ENCODE results near the gene CLIP2.
A peak's percentile ranks its signal among the peaks of the same experiment; 100 is the strongest.

CLIP2 gene

DNA sequence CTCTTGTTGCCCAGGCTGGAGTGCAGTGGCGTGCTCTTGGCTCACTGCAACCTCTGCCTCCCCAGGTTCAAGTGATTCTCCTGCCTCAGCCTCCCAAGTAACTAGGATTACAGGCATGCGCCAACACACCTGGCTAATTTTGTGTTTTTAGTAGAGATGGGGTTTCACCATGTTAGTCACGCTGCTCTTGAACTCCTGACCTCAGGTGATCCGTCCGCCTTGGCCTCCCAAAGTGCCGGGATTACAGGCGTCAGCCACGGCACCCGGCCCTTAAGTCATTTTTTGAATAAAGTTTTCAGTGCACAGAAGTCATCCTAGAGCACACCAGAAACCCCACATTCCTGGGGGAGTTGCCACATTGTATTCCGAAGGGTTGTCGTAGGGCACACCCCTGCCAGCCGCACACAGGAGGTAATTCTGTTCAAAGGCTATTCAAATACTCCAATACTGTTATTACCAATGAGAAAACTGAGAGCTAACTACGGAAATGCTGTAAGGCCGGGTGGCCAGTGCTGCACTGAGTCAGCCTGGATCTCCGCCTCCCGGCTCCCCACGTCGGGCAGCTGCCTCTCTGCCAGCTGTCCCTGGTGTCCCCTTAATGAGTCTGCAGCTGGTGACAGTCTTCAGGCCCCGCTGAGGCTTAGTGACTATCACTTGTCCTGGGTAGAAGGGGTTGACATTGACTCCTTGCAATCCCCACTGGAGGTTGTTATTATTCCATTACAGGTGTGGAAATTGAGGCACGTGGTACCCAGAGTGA, 26.4 kb upstream of the CLIP2 start:
- no peak for DNase-seq
- TF ChIP-seq POLR2A (IDR thresholded peaks at IDR 0.05; ENCODE audit: low read length) = no peak

DNA sequence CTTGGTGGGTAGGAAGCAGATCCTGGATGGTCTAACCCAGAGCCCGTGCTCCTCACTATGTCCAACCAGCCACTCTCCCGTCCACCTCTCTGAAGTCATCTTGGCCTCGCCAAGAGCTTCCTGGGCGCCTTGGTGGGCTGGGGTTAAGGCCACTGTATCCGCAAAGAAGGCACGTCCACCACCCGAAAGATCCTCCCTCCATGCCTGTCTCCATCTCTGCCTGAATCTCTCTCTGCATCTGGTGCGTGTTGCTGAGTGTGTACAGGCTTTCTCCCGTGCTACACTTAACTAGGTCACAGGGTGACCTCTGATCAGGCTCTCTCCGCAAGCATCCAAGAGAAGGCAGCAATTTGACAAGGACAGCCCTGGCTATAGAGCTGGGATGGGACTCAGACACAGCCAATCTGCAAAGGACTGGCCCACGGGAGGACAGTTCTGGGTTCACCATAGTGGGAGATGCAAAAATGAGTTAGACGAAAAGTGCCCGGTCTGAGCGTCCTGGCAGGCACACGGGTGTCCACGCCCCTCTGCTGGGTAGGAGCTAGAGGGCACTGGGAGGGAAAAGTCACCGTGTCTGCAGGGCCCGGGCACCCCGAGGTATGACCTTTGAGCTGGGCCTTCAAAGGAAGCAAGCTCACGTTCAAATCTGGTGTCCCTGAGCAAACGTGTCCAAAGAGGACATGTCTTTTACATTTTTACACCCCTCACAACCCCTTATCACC, 25.6 kb upstream of the CLIP2 start:
- no peak for TF ChIP-seq GATA1 (IDR thresholded peaks at IDR 0.05; ENCODE audit: low read depth, low read length)
- TF ChIP-seq POLR2A (IDR thresholded peaks at IDR 0.05; ENCODE audit: low read length) = no peak

DNA sequence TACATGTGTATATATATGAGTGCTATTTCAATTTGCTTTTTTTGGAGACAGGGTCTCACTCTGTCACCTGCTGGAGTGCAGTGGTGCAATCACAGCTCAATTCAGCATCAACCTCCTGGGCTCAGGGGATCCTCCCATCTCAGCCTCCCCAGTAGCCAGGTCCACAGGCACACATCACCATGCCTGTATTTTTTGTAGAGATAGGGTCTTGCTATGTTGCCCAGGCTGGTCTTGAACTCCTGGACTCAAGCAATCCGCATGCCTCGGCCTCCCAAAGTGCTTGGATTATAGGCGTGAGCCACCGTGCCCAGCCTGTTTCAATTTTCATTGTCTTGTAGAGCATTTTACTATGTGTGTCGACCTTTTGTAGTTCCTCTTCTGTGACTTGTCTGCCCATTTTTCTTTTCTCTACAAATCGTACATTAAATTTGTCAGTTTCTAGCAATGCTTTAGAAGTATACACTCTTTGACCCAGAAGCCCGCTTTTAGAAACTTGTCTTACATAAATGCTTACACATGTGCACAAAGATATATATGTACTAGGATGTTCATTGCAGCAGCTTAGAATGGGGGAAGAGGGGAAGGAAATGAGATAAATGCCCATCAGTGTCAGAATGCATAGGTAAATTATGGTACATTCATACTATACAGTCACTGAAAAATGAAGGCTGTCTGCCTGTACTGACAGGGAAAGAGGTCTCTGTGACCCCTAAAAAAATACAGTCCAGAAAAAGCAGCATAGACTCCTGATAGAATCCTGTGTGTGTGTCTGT, 22.8 kb upstream of the CLIP2 start:
- no peak for TF ChIP-seq POLR2A (IDR thresholded peaks at IDR 0.05; ENCODE audit: low read length)
- no peak for TF ChIP-seq GATA1 (IDR thresholded peaks at IDR 0.05; ENCODE audit: low read depth, low read length)
- no peak for DNase-seq

More for the DNA sequence above, 25.6 kb upstream of the CLIP2 start:
- no peak for DNase-seq

DNA sequence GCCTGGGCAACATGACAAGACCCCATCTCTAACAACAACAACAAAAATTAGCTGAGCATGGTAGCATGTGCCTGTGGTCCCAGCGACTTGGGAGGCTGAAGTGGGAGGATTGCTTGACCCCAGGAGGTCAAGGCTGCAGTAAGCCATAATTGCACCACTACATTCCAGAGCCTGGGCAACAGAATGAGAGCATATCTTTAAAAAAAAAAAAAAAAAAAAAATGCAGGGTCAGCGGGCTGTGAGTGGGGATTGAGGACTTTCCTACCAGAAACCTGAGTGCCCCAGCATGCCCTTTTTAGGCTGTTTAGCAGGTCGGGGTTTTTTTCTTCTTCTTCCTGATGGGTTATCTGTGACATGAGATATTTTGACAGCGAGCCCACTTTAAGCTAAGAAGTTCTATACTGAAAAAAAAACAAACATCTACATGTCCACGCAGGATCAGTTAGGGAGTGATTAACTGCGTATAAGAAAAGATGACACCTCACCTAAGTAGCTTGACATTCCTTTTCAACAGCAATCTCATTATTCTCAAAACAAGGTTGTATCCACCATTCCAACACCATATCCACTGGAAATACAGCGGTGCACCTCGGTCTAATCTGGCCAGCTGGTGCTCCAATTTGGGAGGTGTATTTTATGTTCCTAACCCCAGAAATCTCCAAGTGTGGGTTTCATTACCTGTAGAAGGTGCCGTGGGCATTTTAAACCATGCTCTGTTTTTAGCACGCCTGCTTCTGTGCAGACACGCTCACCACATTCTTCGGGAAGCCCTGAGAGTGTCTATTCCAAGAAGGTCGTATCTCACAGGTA, 21.2 kb upstream of the CLIP2 start:
- no peak for TF ChIP-seq GATA1 (IDR thresholded peaks at IDR 0.05; ENCODE audit: low read depth, low read length)
- TF ChIP-seq POLR2A (IDR thresholded peaks at IDR 0.05; ENCODE audit: low read length) = no peak
- no peak for DNase-seq

DNA sequence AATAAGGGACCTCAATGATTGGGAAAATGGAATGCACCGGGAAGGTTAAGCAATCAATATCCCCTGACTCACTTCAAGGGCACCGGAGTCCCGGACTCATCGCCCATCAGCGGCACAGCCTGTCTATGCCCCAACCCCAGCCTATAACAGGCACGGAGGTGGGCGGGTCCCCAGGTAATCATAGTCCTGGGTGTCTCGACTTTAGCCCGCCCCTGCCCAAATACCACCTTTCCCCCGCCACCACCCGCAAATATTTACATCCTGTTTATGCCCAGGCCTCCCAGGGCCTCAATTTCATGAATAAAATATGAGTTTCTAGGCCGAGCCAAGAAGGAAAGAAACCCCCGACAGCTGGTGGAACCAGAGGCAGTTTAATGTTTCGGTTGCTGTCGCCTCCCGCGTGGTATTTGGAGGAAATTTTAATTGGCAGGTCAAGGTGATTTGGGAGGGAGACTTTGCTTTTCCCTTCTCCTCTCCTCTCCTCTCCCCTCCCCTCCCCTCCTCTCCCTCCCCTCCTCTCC, 19.4 kb upstream of the CLIP2 start:
- peak; percentile 59 to 66 for DNase-seq
- TF ChIP-seq GATA1 (IDR thresholded peaks at IDR 0.05; ENCODE audit: low read depth, low read length) = no peak
- TF ChIP-seq POLR2A (IDR thresholded peaks at IDR 0.05; ENCODE audit: low read length) = no peak

DNA sequence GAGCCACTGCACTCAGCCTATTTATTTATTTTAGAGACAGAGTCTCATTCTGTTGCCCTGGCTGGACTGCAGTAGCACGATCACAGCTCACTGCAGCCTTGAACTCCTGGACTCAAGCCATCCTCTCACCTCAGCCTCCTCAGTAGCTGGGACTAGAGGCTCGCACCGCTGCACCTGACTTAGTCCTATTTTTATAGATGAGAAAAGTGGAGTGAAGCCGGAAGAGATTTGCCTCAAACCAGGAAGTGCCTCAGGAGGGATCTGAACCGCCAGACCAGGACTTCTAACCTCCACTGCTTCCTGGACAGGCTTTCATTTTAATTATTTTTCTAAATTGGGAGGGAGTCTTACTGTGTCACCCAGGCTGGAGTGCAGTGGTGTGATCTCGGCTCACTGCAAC, 17.5 kb upstream of the CLIP2 start:
- no peak for TF ChIP-seq GATA1 (IDR thresholded peaks at IDR 0.05; ENCODE audit: low read depth, low read length)
- TF ChIP-seq POLR2A (IDR thresholded peaks at IDR 0.05; ENCODE audit: low read length) = no peak
- DNase-seq = no peak

DNA sequence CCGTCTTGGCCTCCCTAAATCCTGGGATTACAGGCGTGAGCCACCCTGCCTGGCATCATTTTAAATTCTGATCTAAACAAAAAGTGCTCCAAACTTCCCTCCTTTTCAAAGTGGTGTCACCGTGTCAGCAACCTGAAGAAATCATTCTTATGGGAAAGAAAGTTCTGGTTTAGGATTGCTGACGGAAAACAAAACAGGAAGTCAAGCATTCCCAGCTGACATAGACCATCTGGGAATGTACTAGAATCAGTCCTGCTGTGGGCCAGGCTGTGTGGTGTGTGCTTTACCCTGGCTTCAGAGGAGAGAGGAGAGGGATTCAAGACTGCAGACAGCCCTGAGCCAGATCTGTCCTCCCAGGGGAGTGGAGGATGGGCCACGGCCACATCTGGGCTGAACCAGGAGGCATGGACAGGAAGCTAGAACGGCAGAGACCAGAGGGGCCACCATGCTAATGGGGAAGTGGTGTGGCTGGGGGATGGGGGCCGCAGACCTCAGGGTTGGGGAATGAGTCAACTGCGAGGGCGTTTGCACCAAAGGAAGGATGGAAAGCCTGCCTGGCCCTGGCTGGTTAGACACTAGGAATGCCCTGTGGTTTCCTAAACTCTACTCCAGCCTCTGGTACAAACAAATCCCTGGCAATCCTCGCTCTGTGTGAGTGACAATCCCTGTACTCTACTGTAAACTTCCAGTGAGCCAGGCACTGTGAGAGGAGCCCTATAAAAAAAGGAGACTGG, 16.7 kb upstream of the CLIP2 start:
- no peak for DNase-seq
- TF ChIP-seq POLR2A (IDR thresholded peaks at IDR 0.05; ENCODE audit: low read length) = no peak
- TF ChIP-seq GATA1 (IDR thresholded peaks at IDR 0.05; ENCODE audit: low read depth, low read length) = no peak

DNA sequence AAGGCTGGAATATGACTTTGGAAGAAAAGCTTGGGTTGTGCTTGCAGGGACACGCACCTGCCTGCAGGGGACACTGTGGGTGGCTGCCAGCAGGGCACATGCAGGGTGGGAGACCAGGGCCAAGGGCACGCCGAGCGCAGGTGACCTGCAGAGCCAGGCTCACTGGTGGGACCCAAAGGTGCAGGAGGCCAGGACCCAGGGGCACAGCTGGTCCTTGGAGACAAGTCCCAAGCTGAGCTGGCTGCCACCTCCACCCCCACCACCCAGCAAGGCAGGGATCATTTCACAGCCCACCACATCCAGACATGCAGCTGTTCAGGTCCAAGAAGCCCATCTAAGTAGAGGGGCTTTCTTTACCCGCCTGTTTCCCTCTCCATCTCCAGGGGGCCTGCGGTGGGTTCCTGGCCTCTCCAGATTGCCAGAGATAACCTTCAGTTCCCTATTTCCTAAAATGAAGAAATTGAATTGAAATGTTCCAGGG, 13.8 kb upstream of the CLIP2 start:
- TF ChIP-seq GATA1 (IDR thresholded peaks at IDR 0.05; ENCODE audit: low read depth, low read length) = no peak
- TF ChIP-seq POLR2A (IDR thresholded peaks at IDR 0.05; ENCODE audit: low read length) = no peak
- DNase-seq = peak; percentile 20 to 23

DNA sequence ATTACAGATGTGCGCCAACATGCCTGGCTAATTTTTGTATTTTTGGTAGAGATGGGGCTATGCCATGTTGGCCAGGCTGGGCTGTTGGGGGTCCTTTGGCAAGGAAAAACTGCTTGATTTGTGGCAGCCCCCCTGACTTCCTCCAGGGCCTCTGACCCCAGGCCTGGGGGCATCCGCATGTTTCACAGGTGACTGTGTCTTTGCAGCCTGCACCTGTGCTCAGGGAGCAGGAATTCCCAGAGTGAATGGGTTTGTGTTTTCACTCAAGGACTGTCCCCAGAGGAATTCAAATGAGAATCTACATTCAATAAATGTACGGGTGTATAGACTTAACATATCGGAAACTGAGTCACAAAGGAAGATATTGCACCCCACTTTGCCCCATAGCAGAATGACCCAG, 11.6 kb upstream of the CLIP2 start:
- TF ChIP-seq POLR2A (IDR thresholded peaks at IDR 0.05; ENCODE audit: low read length) (no peak), GATA1 (IDR thresholded peaks at IDR 0.05; ENCODE audit: low read depth, low read length) (no peak)
- no peak for DNase-seq

DNA sequence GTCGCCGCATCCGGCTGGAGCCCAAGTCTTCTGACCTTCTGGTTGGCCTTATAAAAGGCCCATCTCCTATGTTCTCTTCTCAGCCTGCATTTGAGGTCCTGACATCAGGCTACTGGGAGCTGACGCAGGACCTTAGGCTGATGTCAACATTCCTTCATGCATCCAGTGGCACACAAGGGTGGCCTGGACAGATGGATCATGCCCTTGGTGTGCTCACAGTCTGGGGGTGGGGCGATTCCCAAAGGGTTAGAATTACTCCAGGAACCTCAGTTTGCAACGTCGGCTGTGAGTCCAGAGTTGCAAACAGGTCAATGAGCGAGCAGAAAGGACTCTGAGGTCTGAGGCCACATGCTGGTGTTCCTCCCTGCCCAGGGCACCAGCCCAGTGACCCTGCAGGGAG, 8.2 kb upstream of the CLIP2 start:
- TF ChIP-seq POLR2A (IDR thresholded peaks at IDR 0.05; ENCODE audit: low read length) = no peak
- no peak for DNase-seq

DNA sequence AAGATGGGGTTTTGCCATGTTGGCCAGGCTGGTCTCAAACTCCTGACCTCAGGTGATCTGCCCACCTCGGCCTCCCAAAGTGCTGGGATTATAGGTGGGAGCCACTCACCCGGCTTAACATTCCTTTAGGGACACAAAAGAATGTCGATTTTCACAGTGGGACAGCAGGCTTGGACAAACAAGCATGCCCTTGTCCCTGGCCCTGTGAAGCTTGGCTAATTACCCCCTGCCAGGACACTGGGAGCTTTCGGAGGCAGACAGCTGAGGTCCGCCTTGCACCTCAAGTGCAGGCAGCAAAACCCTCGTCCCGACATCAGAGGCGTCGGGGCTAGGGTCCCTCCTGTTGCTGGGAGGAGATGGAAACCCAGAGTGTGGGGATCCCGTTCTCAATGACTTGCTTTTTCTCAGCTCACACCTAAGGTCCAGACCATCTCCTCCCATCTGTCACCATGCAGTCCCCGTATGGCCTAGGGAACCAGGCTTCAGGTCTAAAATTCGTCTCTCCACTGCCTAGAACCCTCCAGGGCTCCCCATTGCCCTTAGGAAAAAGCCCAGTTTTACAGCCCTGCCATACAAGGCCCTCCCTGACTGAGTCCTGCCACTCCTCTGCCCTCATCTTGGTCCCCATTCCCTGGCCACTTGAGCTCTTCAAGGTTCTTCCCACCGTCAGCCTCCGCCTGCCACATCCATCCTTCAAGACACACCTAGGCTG, 6.3 kb upstream of the CLIP2 start:
- TF ChIP-seq GATA1 (IDR thresholded peaks at IDR 0.05; ENCODE audit: low read depth, low read length) (no peak), POLR2A (IDR thresholded peaks at IDR 0.05; ENCODE audit: low read length) (no peak)

DNA sequence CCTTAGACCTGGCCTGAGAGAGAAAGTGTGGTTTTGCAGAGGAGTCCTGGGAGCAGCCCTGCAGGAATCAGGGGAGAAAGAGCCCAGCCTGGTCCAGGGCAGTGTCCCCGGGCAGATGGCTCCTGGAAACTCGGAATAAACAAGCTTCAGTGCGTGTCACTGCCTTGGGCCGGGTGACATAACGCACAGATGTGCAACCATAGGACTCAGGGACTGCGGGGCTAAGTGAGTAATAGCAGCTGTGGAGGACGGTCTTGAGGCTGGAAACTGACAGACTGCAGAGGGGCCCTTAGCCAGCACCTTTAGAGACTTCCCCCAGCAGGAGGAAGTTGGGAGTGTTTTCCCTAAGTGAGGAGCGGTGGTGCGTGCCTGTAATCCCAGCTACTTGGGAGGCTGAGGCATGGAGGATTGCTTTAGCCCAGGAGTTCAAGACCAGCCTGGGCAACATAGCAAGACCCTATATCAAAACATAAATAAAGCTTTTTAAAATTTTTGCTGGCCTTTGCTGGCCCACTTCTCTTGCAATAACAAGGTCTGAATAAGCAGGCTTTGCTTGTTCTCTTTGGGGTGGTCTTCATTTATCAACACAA, 5.3 kb upstream of the CLIP2 start:
- TF ChIP-seq GATA1 (IDR thresholded peaks at IDR 0.05; ENCODE audit: low read depth, low read length) (no peak), POLR2A (IDR thresholded peaks at IDR 0.05; ENCODE audit: low read length) (no peak)
- DNase-seq = no peak

More for the DNA sequence above, 6.3 kb upstream of the CLIP2 start:
- DNase-seq = no peak
